ENCODE results near the gene OR51B2. TPM values are rescaled to one million over a fixed set of nuclear protein-coding genes. Genes with fewer than 3 reads are reported as not detected.
A peak's percentile ranks its signal among the peaks of the same experiment; 100 is the strongest.
"Not testable (repeated sequence)": the region's sequence is repeated elsewhere in the genome, so short reads cannot be mapped to it uniquely, and the experiment has no call there.

Gene OR51B2
- total RNA-seq, 1 experiment from 2014 or later = 17.1 TPM

DNA sequence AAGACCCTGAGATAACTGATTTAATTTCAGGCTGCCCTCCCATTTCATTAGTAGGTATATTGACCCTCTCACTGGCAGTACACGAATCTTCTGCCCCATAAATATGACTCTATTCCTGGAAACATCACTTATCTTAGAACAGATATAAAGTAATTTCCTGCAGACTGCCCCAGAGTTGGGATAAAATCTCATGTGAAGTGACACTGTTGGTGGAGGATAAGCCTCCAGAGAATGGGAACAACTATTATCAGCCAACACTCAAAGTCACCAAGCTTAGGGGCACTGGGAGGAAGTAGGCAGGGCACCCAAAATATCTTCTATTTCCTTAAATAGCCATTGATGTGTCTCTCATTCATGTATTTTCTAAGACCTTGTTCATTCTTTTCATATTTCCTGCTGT lies 11.1 kb upstream of the OR51B2 start:
- Histone ChIP-seq H2AFZ (ENCODE audit: low read depth, low read length, poor library complexity, severe bottlenecking) (no peak overlapping the region), H3K4me1 (ENCODE audit: control insufficient read depth in 1 of 2, insufficient read depth in 2 of 2, low read length in 2 of 2) (0 out of 4 replicates have a peak, but pooled peaks cover 0 to 3% of the 10 kb centered on the region in 2 experiments), H3K9me3 (ENCODE audit: control insufficient read depth in 1 of 2, insufficient read depth in 1 of 2, low read depth in 1 of 2, low read length in 2 of 2) (no peaks in the 10 kb centered on the region), H3K27ac (ENCODE audit: low read depth, low read length) (no peak overlapping the region; the same call in 1 of the 2 replicates), H3K4me2 (ENCODE audit: low read length) (no peak overlapping the region), H3K27me3 (ENCODE audit: insufficient read depth, low read length) (no peaks in the 10 kb centered on the region), H3K79me2 (ENCODE audit: insufficient read depth, low read length) (0 out of 2 replicates have a peak, but pooled peaks cover 4% of the 10 kb centered on the region), H3K9ac (ENCODE audit: low read length) (no peak overlapping the region), H3K4me3 (replicated peaks in 1 of 2; ENCODE audit: low read depth in 1 of 2, low read length in 2 of 2) (no peak overlapping the region), H4K20me1 (ENCODE audit: insufficient read depth) (peaks cover 8% of the 10 kb centered on the region; the same call in 1 of the 2 replicates), H3K36me3 (ENCODE audit: control insufficient read depth in 1 of 2, insufficient read depth in 2 of 2, low read length in 2 of 2) (peaks cover 0 to 15% of the 10 kb centered on the region in 2 experiments; a peak in 1 of 4 replicates), H3K9me2 (ENCODE audit: insufficient read depth) (no peaks in the 10 kb centered on the region)
- POLR2A ChIA-PET = no interaction called here
- no peak for DNase-seq (ENCODE audit: low read depth, low spot score)
- CTCF ChIA-PET = no interaction called here
- BruUV-seq (replicated peaks) = TSS peak; percentile 1
- intact Hi-C loops (cut with micrococcal nuclease) = no loop called here
- peak; percentile 15; the same call in 1 of the 2 replicates for ATAC-seq
- RAD21 ChIA-PET (ENCODE audit: low non-redundant PET in 1 of 2, low total read pairs in 2 of 2, uncharacterized antibody in 2 of 2, unreplicated experiment in 2 of 2) = no interaction called here
- no peak for TF ChIP-seq CEBPB (IDR thresholded peaks at IDR 0.05; ENCODE audit: low read depth)
- no peak for TF ChIP-seq EZH2 (IDR thresholded peaks at IDR 0.05)
- TF ChIP-seq POLR2AphosphoS5 (IDR thresholded peaks at IDR 0.05; ENCODE audit: low read depth, low read length) = peak; percentile 31; the same call in 1 of the 2 replicates
- TF ChIP-seq, protein P1, sequence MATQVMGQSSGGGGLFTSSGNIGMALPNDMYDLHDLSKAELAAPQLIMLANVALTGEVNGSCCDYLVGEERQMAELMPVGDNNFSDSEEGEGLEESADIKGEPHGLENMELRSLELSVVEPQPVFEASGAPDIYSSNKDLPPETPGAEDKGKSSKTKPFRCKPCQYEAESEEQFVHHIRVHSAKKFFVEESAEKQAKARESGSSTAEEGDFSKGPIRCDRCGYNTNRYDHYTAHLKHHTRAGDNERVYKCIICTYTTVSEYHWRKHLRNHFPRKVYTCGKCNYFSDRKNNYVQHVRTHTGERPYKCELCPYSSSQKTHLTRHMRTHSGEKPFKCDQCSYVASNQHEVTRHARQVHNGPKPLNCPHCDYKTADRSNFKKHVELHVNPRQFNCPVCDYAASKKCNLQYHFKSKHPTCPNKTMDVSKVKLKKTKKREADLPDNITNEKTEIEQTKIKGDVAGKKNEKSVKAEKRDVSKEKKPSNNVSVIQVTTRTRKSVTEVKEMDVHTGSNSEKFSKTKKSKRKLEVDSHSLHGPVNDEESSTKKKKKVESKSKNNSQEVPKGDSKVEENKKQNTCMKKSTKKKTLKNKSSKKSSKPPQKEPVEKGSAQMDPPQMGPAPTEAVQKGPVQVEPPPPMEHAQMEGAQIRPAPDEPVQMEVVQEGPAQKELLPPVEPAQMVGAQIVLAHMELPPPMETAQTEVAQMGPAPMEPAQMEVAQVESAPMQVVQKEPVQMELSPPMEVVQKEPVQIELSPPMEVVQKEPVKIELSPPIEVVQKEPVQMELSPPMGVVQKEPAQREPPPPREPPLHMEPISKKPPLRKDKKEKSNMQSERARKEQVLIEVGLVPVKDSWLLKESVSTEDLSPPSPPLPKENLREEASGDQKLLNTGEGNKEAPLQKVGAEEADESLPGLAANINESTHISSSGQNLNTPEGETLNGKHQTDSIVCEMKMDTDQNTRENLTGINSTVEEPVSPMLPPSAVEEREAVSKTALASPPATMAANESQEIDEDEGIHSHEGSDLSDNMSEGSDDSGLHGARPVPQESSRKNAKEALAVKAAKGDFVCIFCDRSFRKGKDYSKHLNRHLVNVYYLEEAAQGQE (IDR thresholded peaks at IDR 0.05; ENCODE audit: low read depth) = no peak
- TF ChIP-seq TCF7L2 (IDR thresholded peaks at IDR 0.05; ENCODE audit: borderline replicate concordance, extremely low read depth, insufficient read depth, insufficient read length) = no peak

DNA sequence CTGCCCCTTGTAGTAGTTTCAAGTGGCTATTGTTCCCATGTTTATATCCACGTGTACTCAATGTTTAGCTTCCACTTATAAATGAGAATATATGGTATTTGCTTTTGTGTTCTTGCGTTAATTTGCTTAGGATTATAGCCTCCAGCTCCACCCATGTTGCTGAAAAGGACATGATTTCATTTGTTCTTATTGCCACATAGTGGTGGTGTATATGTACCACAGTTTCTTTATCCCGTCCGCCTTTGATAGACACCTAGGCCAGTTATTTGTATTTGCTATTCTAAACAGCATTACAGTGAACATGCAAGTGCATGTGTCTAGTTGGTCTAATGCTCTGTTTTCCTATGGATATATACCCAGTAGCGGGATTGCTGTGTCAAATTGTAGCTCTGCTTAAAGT lies 6.8 kb downstream of the OR51B2 start:
- intact Hi-C loops (cut with micrococcal nuclease) = no loop called here
- H3K4me3 ChIP-seq (replicated peaks in 1 of 2; ENCODE audit: low read depth in 1 of 2, low read length in 2 of 2) = no peak overlapping the region
- H3K4me1 ChIP-seq (ENCODE audit: control insufficient read depth in 1 of 2, insufficient read depth in 2 of 2, low read length in 2 of 2) = no peaks in the 10 kb centered on the region
- no peak overlapping the region for H3K9ac ChIP-seq (ENCODE audit: low read length)
- H2AFZ ChIP-seq (ENCODE audit: low read depth, low read length, poor library complexity, severe bottlenecking) = no peak overlapping the region
- TF ChIP-seq JUND (IDR thresholded peaks at IDR 0.05) = no peak
- TF ChIP-seq POLR2A (IDR thresholded peaks at IDR 0.05; ENCODE audit: borderline replicate concordance, extremely low read depth, insufficient read depth, insufficient read length) = no peak
- TF ChIP-seq SIN3A (IDR thresholded peaks at IDR 0.05; ENCODE audit: low read depth) = no peak
- peak; percentile 4; the same call in 1 of the 2 replicates for TF ChIP-seq RAD21 (IDR thresholded peaks at IDR 0.05; ENCODE audit: low read depth)
- TF ChIP-seq POLR2AphosphoS5 (IDR thresholded peaks at IDR 0.05; ENCODE audit: low read depth, low read length) = 0 out of 2 replicates have a peak, but pooled peaks have one; percentile 5
- no peak for TF ChIP-seq SP1 (IDR thresholded peaks at IDR 0.05; ENCODE audit: low read depth)
- no peaks in the 10 kb centered on the region for H3K9me3 ChIP-seq (ENCODE audit: control insufficient read depth in 1 of 2, insufficient read depth in 1 of 2, low read depth in 1 of 2, low read length in 2 of 2)
- H3K79me2 ChIP-seq (ENCODE audit: insufficient read depth, low read length) = peaks cover 8% of the 10 kb centered on the region; the same call in 1 of the 2 replicates
- ATAC-seq (peak; percentile 63), DNase-seq (ENCODE audit: low read depth, low spot score) (no peak)
- RAD21 ChIA-PET (ENCODE audit: low non-redundant PET in 1 of 2, low total read pairs in 2 of 2, uncharacterized antibody in 2 of 2, unreplicated experiment in 2 of 2) = no interaction called here
- no TSS peak for BruUV-seq (replicated peaks)
- CTCF ChIA-PET = no interaction called here
- H3K4me2 ChIP-seq (ENCODE audit: low read length) = no peak overlapping the region
- H3K9me2 ChIP-seq (ENCODE audit: insufficient read depth) = no peaks in the 10 kb centered on the region
- peaks cover 0 to 15% of the 10 kb centered on the region in 2 experiments; a peak in 3 of 4 replicates for H3K36me3 ChIP-seq (ENCODE audit: control insufficient read depth in 1 of 2, insufficient read depth in 2 of 2, low read length in 2 of 2)
- POLR2A ChIA-PET = no interaction called here
- no peak overlapping the region for H3K27ac ChIP-seq (ENCODE audit: low read depth, low read length)
- H4K20me1 ChIP-seq (ENCODE audit: insufficient read depth) = no peaks in the 10 kb centered on the region
- no peaks in the 10 kb centered on the region for H3K27me3 ChIP-seq (ENCODE audit: insufficient read depth, low read length)

DNA sequence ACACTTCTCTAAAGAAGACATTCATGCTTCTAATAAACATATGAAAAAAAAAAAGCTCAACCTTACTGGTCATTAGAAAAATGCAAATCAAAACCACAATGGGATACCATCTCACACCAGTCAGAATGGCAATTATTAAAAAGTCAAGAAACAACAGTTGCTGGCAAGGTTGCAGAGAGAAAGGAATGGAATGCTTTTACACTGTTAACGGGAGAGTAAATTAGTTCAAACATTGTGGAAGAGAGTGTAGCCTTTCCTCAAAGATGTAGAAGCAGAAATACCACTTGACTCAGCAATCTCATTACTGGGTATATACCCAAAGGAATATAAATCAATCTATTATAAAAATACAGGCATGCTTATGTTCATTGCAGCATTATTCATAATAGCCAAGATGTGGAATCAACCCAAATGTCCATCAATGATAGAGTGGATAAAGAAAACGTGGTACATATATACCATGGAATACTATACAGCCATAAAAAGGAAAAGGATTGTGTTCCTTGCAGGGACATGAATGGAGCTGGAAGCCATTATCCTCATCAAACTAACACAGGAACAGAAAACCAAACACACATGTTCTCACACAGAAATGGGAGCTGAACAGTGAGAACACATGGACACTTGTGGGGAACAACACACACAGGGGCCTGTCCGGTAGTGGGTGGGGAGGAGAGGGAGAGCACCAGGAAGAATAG lies 10.6 kb downstream of the OR51B2 start:
- H2AFZ ChIP-seq (ENCODE audit: low read depth, low read length, poor library complexity, severe bottlenecking); H3K4me1 ChIP-seq (ENCODE audit: control insufficient read depth in 1 of 2, insufficient read depth in 2 of 2, low read length in 2 of 2); BruUV-seq (replicated peaks); H3K9me2 ChIP-seq (ENCODE audit: insufficient read depth); H3K27ac ChIP-seq (ENCODE audit: low read depth, low read length); H3K9me3 ChIP-seq (ENCODE audit: control insufficient read depth in 1 of 2, insufficient read depth in 1 of 2, low read depth in 1 of 2, low read length in 2 of 2); H3K36me3 ChIP-seq (ENCODE audit: control insufficient read depth in 1 of 2, insufficient read depth in 2 of 2, low read length in 2 of 2); DNase-seq (ENCODE audit: low read depth, low spot score); RAD21 ChIA-PET (ENCODE audit: low non-redundant PET in 1 of 2, low total read pairs in 2 of 2, uncharacterized antibody in 2 of 2, unreplicated experiment in 2 of 2); intact Hi-C loops (cut with micrococcal nuclease); H3K9ac ChIP-seq (ENCODE audit: low read length); H3K27me3 ChIP-seq (ENCODE audit: insufficient read depth, low read length); ATAC-seq; H3K4me3 ChIP-seq (replicated peaks in 1 of 2; ENCODE audit: low read depth in 1 of 2, low read length in 2 of 2); CTCF ChIA-PET; H3K4me2 ChIP-seq (ENCODE audit: low read length); H3K79me2 ChIP-seq (ENCODE audit: insufficient read depth, low read length): not testable (repeated sequence)
- POLR2A ChIA-PET = interaction anchor here (0.6 kb wide), 1 partner anchor 37 kb away, joined by 4 read pairs; no protein-coding TSS in a partner anchor
- H4K20me1 ChIP-seq (ENCODE audit: insufficient read depth) = 0 out of 2 replicates have a peak, but pooled peaks cover 10% of the 10 kb centered on the region

All from HCT116 (cell line).